AG09309 (cell line): ENCODE data around the gene C4orf54.

Source experiments
- DNase-seq: peaks from one replicate; pipeline ENCODE4 v3.0.0-alpha.2; 2010; ENCODE audit warnings: low read depth
- H3K4me3 ChIP-seq: 2 replicates; pipeline ENCODE4 v1.5.1; 2011; ENCODE audit warnings: mild to moderate bottlenecking, low read depth, low read length, moderate library complexity; ENCODE audit not compliant: control insufficient read depth
- TF ChIP-seq, protein P1 (sequence below): IDR thresholded peaks from 2 replicates; pipeline ENCODE4 v1.5.1; 2011; ENCODE audit warnings: mild to moderate bottlenecking, low read depth, low read length, inconsistent platforms; ENCODE audit not compliant: insufficient read depth, control insufficient read depth; ENCODE audit errors: missing control alignments

The C4orf54 gene

DNA sequence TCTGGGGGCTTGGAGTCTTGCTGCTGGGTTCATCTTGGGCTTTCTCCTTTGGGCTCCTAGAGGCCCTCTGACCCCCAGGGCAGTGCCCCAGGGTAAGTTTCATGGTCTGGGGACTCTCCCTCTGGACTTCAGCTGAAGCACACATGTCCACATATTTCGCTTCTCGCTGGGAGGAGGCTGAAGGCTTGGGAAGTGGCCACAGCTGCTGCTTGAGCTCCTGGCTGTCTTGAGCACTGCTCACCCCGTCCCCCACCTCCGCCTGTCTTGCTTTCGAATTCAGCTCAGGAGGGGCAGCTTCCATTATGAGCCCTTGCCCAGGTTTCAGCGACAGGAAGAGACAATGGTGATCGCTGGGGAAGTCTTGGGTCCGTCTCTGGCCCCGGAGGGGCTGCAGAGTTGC lies 3.7 kb downstream of the C4orf54 start:
- H3K4me3 ChIP-seq: no peak overlapping the region; the same call in 1 of the 2 replicates
- no peak for DNase-seq
- TF ChIP-seq, protein P1, sequence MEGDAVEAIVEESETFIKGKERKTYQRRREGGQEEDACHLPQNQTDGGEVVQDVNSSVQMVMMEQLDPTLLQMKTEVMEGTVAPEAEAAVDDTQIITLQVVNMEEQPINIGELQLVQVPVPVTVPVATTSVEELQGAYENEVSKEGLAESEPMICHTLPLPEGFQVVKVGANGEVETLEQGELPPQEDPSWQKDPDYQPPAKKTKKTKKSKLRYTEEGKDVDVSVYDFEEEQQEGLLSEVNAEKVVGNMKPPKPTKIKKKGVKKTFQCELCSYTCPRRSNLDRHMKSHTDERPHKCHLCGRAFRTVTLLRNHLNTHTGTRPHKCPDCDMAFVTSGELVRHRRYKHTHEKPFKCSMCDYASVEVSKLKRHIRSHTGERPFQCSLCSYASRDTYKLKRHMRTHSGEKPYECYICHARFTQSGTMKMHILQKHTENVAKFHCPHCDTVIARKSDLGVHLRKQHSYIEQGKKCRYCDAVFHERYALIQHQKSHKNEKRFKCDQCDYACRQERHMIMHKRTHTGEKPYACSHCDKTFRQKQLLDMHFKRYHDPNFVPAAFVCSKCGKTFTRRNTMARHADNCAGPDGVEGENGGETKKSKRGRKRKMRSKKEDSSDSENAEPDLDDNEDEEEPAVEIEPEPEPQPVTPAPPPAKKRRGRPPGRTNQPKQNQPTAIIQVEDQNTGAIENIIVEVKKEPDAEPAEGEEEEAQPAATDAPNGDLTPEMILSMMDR: no peak

DNA sequence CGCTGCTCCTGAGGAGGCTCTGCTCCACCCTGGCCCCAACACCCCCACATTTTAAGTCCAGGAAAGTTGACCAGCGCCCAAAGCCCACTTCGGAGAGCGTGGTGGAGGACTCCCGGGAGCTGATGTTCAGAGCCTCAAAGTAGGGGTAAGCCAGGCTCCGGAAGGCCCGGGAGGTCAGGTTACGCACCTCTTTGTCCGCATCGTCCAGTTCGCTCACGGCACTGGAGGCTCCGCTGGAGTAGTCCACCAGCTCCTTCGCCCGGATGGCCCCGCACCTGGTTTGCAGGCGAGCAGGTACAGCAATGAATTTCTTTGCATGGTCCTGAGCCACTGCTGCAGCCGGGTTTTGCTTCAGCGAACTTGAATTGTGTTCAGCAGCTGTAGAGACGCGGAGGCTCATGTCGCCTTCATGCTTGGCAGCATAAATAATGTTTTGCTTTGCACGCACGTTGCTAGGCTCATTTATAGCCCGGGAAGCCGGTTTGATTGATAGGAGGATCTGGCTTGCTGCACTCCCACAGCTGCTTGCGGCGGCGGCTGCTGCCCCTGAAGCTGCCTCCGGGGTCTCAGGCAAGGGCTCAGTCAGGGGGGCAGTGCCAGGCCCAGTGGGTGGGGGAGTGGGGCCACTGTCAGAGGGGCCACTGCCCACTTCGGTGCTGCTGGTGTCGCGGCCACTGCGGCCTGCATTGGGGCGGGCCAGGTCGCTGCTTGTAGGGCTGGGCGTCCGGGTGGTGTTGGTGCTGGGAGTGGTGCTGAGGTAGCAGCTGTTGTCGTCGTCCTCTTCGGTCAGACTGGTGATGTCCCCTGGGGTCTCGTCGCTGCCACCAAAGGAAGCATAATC lies 4.8 kb downstream of the C4orf54 start:
- DNase-seq: no peak
- TF ChIP-seq, protein P1: no peak
- H3K4me3 ChIP-seq: no peak overlapping the region

DNA sequence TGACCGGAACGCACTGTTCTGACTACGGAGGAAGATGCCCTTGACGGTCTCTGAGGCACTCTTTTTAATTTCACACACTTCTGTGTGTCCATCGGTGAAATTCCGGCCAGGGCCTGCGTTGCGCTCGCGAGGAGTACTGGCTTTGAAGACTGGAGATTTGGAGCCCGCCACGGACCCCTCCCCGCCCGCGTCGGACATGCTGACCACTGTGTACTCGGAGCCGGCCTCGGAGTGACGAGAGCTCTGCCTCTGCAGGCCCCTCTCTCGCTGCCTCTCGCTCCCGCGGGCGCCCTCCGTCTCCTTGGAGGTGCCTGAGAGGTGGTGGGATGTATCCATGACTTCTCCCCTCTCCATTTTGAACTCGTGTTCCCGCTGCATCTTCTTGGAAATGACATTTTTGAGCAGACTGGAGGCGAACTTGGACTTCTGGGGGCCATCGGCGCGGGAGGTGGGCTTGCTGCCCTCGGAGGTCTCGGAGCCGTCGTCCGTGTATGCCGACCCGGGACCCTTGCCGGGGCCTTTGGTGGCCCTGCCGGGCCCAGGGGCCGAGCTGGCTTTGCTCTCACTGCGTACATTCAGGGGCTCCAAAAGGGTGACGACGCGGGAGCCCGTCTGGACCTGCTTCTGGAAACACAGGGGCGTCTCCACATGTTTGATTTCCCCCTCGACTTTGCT lies 5.7 kb downstream of the C4orf54 start:
- TF ChIP-seq, protein P1: no peak
- DNase-seq: no peak
- H3K4me3 ChIP-seq: no peak overlapping the region

DNA sequence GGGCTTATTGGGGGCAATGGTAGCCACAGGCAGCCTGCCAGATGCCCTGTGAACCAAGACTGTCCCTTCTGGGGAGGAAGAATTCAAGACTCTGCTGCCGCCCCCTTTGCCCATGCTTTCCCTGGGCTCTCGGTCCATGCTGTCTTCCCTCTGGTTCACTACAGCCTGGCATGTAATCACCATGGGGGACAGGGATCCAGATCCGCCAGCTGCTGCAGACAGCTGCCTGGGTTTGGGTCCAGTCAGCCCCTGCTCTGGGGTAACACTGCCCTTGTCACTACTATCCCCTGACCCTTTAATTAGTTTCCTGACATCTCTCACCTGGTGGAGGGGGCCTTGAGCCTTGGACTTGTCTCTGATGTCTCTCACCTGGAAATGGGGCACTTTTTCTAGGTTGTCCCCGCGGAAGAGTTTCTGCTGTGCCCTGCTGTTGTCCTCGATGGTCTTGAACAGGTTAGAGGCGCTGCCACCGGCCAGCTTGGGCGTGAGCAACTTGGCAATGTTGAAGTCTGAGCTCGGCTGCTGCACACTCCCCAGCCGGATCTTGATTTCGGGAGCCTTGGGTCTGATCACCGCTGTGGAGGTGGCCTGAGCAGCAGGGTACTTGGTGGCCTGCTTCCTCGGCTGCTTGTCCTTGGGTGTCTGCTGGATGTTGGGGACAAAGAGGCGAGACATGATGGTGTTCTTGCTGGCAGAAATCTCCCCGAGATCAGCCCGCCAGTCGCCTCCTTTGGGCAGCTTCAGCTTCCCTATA lies 6.4 kb downstream of the C4orf54 start:
- TF ChIP-seq, protein P1: no peak
- DNase-seq: no peak
- no peak overlapping the region for H3K4me3 ChIP-seq

DNA sequence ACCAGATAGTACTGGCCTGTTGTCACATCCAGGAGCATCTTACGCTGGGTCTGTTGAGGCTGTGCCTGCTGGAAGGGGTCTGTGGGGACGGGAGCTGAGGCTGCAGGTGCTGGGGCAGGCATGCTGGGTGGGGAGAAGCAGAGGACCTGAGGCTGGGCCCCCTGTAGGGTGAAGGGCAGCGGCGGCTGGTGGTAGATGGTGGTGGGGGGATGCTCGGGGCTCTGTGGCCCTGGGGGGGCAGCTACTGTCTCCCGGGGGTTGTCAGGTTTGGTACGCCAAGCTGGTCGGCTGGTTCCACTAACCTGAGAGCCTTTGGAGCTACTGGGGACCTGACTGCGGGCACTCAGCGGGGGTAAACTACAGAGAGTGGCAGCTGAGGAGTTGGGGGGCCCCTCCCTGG lies 7.8 kb downstream of the C4orf54 start:
- DNase-seq: no peak
- TF ChIP-seq, protein P1: no peak
- H3K4me3 ChIP-seq: no peak overlapping the region

DNA sequence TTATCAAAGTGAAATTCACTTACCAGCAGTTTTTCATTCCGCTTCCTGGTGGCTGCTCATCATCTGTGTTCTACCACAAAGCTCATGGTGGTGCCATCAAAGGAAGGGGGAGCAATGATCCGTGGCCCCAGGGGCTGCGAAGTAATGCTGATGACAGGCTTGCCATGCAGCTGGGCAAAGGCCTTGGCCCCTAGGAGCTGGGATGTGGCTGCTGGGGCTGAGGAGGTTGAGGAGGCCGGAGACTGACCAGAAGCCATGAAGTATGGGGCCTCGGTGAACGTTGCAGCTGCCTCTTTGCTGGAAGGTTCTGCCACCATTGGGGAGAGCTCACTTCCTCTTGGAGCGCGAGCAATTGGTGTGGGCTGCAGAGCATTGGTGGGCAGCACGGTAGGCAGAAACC lies 8.4 kb downstream of the C4orf54 start:
- DNase-seq: no peak
- TF ChIP-seq, protein P1: no peak
- no peak overlapping the region for H3K4me3 ChIP-seq
